ENCODE measurements around the gene GCSAM.

- TF ChIP-seq, protein P1, sequence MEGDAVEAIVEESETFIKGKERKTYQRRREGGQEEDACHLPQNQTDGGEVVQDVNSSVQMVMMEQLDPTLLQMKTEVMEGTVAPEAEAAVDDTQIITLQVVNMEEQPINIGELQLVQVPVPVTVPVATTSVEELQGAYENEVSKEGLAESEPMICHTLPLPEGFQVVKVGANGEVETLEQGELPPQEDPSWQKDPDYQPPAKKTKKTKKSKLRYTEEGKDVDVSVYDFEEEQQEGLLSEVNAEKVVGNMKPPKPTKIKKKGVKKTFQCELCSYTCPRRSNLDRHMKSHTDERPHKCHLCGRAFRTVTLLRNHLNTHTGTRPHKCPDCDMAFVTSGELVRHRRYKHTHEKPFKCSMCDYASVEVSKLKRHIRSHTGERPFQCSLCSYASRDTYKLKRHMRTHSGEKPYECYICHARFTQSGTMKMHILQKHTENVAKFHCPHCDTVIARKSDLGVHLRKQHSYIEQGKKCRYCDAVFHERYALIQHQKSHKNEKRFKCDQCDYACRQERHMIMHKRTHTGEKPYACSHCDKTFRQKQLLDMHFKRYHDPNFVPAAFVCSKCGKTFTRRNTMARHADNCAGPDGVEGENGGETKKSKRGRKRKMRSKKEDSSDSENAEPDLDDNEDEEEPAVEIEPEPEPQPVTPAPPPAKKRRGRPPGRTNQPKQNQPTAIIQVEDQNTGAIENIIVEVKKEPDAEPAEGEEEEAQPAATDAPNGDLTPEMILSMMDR (IDR thresholded peaks at IDR 0.05; ENCODE audit: low read depth, low read length, missing input control), result no peak
- TF ChIP-seq RAD21 (IDR thresholded peaks at IDR 0.05) (no peak), REST (IDR thresholded peaks at IDR 0.05) (no peak)
Observed at GRCh38 chr3:112121577-112122547, 11.2 kb downstream of the GCSAM start.

All from liver (tissue), 3 donors.